Tibial nerve (tissue), 4 donors: ENCODE results near the gene FHL1. TPM values are rescaled to one million over a fixed set of nuclear protein-coding genes. Genes with fewer than 3 reads are reported as not detected.
A peak's percentile ranks its signal among the peaks of the same experiment; 100 is the strongest.

Experiments
- DNase-seq, 2 donors: peaks; one replicate each; pipeline ENCODE4 v3.0.0-alpha.2; 2019; ENCODE audit warnings: low spot score in 2 of 2
- H3K27ac ChIP-seq, 4 donors: fragments of 200-600 bp; sonication (generic) in 3 of 4; one replicate each; pipeline ENCODE4 v1.5.1; 2017 to 2019; ENCODE audit warnings: mild to moderate bottlenecking in 1 of 4
- H3K27me3 ChIP-seq, 2 donors: fragments of 200-600 bp; sonication (generic) in 1 of 2; one replicate each; pipeline versions ENCODE4 v1.5.1 to v1.6.0; 2017 to 2019
- H3K36me3 ChIP-seq, 3 donors: fragments of 200-600 bp; sonication (generic); one replicate each; pipeline ENCODE4 v1.5.1; 2018 to 2019
- H3K4me1 ChIP-seq, 4 donors: fragments of 200-600 bp; sonication (generic) in 3 of 4; one replicate each; pipeline ENCODE4 v1.5.1; 2017 to 2019
- H3K4me3 ChIP-seq, 4 donors: fragments of 200-600 bp; sonication (generic) in 3 of 4; one replicate each; pipeline ENCODE4 v1.5.1; 2017 to 2019; ENCODE audit warnings: mild to moderate bottlenecking in 1 of 4, moderate library complexity in 1 of 4
- H3K9me3 ChIP-seq, 4 donors: fragments of 200-600 bp; sonication (generic) in 3 of 4; one replicate each; pipeline ENCODE4 v1.5.1; 2017 to 2019
- EP300 ChIP-seq, 2 donors: sonication (generic); formaldehyde crosslinking; IDR thresholded peaks; one replicate each; pipeline ENCODE4 v1.6.1; 2017; ENCODE audit warnings: antibody characterized with exemption in 2 of 2, mild to moderate bottlenecking in 1 of 2
- POLR2A ChIP-seq, 2 donors: fragments of 450-650 bp; IDR thresholded peaks; one replicate each; pipeline ENCODE4 v1.6.1; 2017; ENCODE audit warnings: antibody characterized with exemption in 2 of 2, mild to moderate bottlenecking in 2 of 2, moderate library complexity in 2 of 2
- WGBS, 2 donors: methylation state at CpG; one replicate each; pipeline ENCODE4 v1.1.5; 2018; 5-methylcytosine and 5-hydroxymethylcytosine counted together
- total RNA-seq, 4 donors: library from RNA; depleted of rRNA; stranded (reverse); fragments of >200 nt; gene quantifications; one replicate each; pipeline ENCODE4 v1.1.0, GENCODE V29; 2016
- TF ChIP-seq, protein P1 (sequence below), 5 experiments: fragments of 200-600 bp in 3 of 5; fragments of 450-650 bp in 2 of 5; sonication (generic) in 3 of 5; IDR thresholded peaks; one replicate each; pipeline ENCODE4 v1.5.1; 2016 to 2019; ENCODE audit warnings: antibody characterized with exemption in 5 of 5, mild to moderate bottlenecking in 3 of 5, moderate library complexity in 2 of 5

FHL1 gene
- total RNA-seq, 4 donors from 2014 or later = 246 to 749 (median 333) TPM

DNA sequence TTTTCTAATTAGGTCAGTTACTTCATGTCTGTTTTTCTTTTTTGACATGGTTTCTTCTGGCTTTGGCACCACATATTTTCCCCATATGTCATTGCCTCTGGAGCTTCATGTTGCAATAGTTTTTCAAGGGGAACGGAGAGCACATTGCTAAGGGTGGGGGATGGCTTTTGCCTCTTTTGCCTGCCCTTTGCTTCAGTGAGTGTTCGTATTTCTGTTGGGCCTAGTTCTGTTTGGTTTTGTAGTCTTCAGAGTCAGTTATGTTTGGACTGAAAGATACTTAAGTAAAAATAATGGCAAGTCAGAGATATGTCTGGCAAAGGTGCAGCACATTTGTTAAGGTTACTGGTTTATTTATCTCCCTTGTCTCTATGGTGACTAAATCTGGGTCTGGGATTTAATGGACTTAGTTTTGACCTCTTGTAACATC is 29.1 kb downstream of the FHL1 start:
- WGBS, 2 donors = 22 to 26% methylated on average over 2 of the region's 2 CpGs
- Histone ChIP-seq H3K36me3 (no peaks in the 10 kb centered on the region), H3K4me1 (peaks cover 0 to 32% (median 2%) of the 10 kb centered on the region in 4 donors), H3K27ac (peak overlapping the region in 3 of 4 donors; percentile 19 to 81 (median 75)), H3K4me3 (no peak overlapping the region), H3K27me3 (no peaks in the 10 kb centered on the region), H3K9me3 (no peaks in the 10 kb centered on the region)
- DNase-seq = peak in 1 of 2 donors; percentile 37
- TF ChIP-seq, protein P1, sequence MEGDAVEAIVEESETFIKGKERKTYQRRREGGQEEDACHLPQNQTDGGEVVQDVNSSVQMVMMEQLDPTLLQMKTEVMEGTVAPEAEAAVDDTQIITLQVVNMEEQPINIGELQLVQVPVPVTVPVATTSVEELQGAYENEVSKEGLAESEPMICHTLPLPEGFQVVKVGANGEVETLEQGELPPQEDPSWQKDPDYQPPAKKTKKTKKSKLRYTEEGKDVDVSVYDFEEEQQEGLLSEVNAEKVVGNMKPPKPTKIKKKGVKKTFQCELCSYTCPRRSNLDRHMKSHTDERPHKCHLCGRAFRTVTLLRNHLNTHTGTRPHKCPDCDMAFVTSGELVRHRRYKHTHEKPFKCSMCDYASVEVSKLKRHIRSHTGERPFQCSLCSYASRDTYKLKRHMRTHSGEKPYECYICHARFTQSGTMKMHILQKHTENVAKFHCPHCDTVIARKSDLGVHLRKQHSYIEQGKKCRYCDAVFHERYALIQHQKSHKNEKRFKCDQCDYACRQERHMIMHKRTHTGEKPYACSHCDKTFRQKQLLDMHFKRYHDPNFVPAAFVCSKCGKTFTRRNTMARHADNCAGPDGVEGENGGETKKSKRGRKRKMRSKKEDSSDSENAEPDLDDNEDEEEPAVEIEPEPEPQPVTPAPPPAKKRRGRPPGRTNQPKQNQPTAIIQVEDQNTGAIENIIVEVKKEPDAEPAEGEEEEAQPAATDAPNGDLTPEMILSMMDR (IDR thresholded peaks at IDR 0.05) = no peak
- TF ChIP-seq EP300 (IDR thresholded peaks at IDR 0.05) = peak; percentile 69 to 92
- no peak for TF ChIP-seq POLR2A (IDR thresholded peaks at IDR 0.05)

DNA sequence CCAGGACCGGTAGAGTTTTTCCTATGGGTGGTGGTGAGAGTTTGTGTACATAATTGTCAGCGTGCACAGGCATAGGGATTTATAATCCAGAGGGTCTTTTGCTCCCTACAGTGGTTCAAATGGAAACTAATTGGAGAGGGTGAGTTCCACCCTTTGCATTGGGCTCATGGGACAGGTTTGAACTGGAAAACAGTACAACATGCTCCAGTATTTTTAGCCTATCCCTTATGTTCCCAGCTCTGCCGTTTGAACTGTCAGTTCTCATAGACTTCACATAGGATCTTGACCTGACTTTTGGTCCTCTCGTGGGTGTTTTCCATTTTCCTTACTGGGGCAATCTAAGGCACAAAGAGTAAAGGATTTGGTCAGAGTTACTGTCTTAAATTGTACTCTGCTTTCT is 31.8 kb downstream of the FHL1 start:
- Histone ChIP-seq H3K4me1 (peaks cover 0 to 30% (median 2%) of the 10 kb centered on the region in 4 donors), H3K36me3 (no peaks in the 10 kb centered on the region), H3K9me3 (no peaks in the 10 kb centered on the region), H3K27me3 (no peaks in the 10 kb centered on the region), H3K4me3 (no peak overlapping the region), H3K27ac (peak overlapping the region in 2 of 4 donors; percentile 65 to 71)
- DNase-seq = no peak
- 60 to 71% methylated on average over 4 of the region's 4 CpGs for WGBS, 2 donors
- TF ChIP-seq EP300 (IDR thresholded peaks at IDR 0.05) = no peak
- TF ChIP-seq, protein P1 (IDR thresholded peaks at IDR 0.05) = no peak
- TF ChIP-seq POLR2A (IDR thresholded peaks at IDR 0.05) = no peak

DNA sequence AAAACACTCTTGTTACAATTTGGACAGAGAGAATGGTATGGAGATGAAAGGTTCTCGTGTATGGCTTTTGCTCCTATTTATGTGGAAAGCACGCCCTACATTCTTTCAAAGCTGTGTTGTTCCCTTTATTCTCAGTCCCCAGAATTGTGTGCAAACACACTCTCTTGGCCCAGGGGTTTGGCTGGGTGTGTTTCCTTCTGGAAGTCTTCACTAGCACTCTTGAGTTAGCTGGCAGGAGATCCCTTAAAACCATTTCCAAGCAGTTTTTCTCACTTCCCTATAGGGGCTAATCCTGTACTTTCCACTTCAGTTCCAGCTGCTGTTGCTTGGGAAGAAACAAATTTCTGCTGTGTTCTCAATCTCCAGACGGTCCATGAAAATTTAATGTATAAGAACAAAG is 35.1 kb downstream of the FHL1 start:
- no peak overlapping the region for H3K4me3 ChIP-seq
- H3K4me1 ChIP-seq = peaks cover 0 to 25% (median 6%) of the 10 kb centered on the region in 4 donors
- no peak for TF ChIP-seq EP300 (IDR thresholded peaks at IDR 0.05)
- TF ChIP-seq, protein P1 (IDR thresholded peaks at IDR 0.05) = no peak
- TF ChIP-seq POLR2A (IDR thresholded peaks at IDR 0.05) = no peak
- H3K27me3 ChIP-seq = peaks cover 0 to 5% of the 10 kb centered on the region in 2 donors
- no peaks in the 10 kb centered on the region for H3K36me3 ChIP-seq
- H3K27ac ChIP-seq = peak overlapping the region in 2 of 4 donors; percentile 19 to 54
- DNase-seq = no peak
- H3K9me3 ChIP-seq = no peaks in the 10 kb centered on the region
- WGBS, 2 donors = 49 to 63% methylated on average over 3 of the region's 3 CpGs

DNA sequence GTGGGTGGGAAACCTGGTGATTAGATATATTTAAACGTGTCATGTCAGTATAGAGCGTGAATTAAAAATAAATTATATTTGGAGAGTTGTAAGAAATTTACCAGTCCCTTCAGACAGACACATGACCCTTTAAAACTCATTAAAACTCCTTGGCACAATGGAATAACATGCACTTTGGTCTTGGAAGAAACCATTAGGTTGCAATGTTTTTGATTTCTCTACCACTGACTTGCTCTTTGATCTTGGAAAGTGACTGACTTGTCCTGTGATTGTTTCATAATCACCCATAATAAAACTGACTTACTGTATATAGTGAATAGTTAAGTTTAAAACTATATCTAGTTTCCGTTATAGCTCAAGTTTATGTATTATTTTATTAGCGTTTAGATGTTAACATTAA is 35.8 kb downstream of the FHL1 start:
- peak overlapping the region in 1 of 4 donors; percentile 58 for H3K27ac ChIP-seq
- WGBS, 2 donors = 80 to 82% methylated on average over 4 of the region's 4 CpGs
- no peak overlapping the region for H3K4me3 ChIP-seq

DNA sequence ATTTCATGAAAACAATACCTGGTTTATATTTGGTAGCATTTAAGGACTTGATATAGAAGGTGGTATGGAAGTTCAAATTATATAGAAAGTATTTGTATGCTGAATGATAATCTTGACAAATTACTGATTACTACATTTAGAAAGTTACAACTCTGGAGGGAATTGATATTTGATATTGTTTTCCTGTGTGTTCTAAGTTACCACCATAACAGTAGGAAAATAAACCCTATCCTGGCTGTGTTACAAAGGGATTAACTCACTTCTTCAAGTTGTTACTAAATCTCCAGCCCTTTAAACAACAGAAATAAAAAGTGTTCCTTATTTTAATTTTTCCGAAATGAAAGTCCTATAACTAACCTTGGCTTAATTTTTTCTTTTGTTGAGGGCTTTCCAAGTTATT is 36.6 kb downstream of the FHL1 start:
- Histone ChIP-seq H3K4me1 (peaks cover 0 to 21% (median 5%) of the 10 kb centered on the region in 4 donors), H3K9me3 (no peaks in the 10 kb centered on the region), H3K4me3 (no peak overlapping the region), H3K27me3 (peaks cover 0 to 5% of the 10 kb centered on the region in 2 donors), H3K27ac (peak overlapping the region in 1 of 4 donors; percentile 58), H3K36me3 (no peaks in the 10 kb centered on the region)
- no peak for TF ChIP-seq POLR2A (IDR thresholded peaks at IDR 0.05)
- TF ChIP-seq, protein P1 (IDR thresholded peaks at IDR 0.05) = no peak
- no peak for TF ChIP-seq EP300 (IDR thresholded peaks at IDR 0.05)
- DNase-seq = no peak
- 38 to 48% methylated on average over 1 of the region's 1 CpG for WGBS, 2 donors

More for the DNA sequence above, 35.8 kb downstream of the FHL1 start:
- DNase-seq = no peak
- Histone ChIP-seq H3K9me3 (no peaks in the 10 kb centered on the region), H3K36me3 (no peaks in the 10 kb centered on the region), H3K27me3 (peaks cover 0 to 5% of the 10 kb centered on the region in 2 donors), H3K4me1 (peaks cover 0 to 23% (median 5%) of the 10 kb centered on the region in 4 donors)
- TF ChIP-seq, protein P1 (IDR thresholded peaks at IDR 0.05) = no peak
- TF ChIP-seq EP300 (IDR thresholded peaks at IDR 0.05) = no peak
- no peak for TF ChIP-seq POLR2A (IDR thresholded peaks at IDR 0.05)
